ENCODE measurements around the gene ZNF215. TPM values are rescaled to one million over a fixed set of nuclear protein-coding genes. Genes with fewer than 3 reads are reported as not detected.
"Not testable (repeated sequence)": the region's sequence is repeated elsewhere in the genome, so short reads cannot be mapped to it uniquely, and the experiment has no call there.

The ZNF215 gene
- total RNA-seq, 1 donor, result 6.5 TPM

- no peak for DNase-seq (ENCODE audit: low read depth)
- H3K4me3 ChIP-seq (ENCODE audit: low read depth, low read length), result no peak overlapping the region
- TF ChIP-seq, protein P1, sequence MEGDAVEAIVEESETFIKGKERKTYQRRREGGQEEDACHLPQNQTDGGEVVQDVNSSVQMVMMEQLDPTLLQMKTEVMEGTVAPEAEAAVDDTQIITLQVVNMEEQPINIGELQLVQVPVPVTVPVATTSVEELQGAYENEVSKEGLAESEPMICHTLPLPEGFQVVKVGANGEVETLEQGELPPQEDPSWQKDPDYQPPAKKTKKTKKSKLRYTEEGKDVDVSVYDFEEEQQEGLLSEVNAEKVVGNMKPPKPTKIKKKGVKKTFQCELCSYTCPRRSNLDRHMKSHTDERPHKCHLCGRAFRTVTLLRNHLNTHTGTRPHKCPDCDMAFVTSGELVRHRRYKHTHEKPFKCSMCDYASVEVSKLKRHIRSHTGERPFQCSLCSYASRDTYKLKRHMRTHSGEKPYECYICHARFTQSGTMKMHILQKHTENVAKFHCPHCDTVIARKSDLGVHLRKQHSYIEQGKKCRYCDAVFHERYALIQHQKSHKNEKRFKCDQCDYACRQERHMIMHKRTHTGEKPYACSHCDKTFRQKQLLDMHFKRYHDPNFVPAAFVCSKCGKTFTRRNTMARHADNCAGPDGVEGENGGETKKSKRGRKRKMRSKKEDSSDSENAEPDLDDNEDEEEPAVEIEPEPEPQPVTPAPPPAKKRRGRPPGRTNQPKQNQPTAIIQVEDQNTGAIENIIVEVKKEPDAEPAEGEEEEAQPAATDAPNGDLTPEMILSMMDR (IDR thresholded peaks at IDR 0.05; ENCODE audit: insufficient read depth, low read depth, low read length), result no peak
These were observed 42.6 kb downstream of the ZNF215 start for GRCh38 chr11:6968816-6969215.

- DNase-seq (ENCODE audit: low read depth), result peak; percentile 22
- H3K4me3 ChIP-seq (ENCODE audit: low read depth, low read length), result not testable (repeated sequence)
These were observed 43.6 kb downstream of the ZNF215 start for GRCh38 chr11:6969854-6970253.

DNA sequence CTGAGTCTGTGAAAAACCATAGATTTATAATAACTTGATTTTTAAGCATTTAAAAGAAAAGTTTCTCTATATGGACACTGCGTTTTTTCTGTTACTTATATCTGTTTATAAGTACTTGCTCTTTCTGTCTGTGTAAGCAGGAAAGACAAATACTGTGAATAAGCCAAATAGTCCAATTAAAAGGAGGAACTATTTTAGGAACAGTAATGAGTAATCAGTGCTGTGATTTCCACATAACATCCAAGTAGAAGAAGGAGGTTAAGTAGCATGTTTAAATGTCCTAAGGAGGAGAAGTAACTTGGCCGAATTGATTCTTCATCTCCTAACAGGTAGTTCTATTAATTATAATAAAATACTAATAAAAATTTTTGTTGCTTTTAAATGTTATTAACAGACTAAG, 53.1 kb downstream of the ZNF215 start:
- no peak overlapping the region for H3K4me3 ChIP-seq (ENCODE audit: low read depth, low read length)
- peak; percentile 38 for DNase-seq (ENCODE audit: low read depth)
- TF ChIP-seq, protein P1 (IDR thresholded peaks at IDR 0.05; ENCODE audit: insufficient read depth, low read depth, low read length), result no peak

GRCh38 chr11:6986487-6986886, 60.3 kb downstream of the ZNF215 start:
- no peak for DNase-seq (ENCODE audit: low read depth)
- H3K4me3 ChIP-seq (ENCODE audit: low read depth, low read length), result no peak overlapping the region
- TF ChIP-seq, protein P1 (IDR thresholded peaks at IDR 0.05; ENCODE audit: insufficient read depth, low read depth, low read length), result no peak

DNA sequence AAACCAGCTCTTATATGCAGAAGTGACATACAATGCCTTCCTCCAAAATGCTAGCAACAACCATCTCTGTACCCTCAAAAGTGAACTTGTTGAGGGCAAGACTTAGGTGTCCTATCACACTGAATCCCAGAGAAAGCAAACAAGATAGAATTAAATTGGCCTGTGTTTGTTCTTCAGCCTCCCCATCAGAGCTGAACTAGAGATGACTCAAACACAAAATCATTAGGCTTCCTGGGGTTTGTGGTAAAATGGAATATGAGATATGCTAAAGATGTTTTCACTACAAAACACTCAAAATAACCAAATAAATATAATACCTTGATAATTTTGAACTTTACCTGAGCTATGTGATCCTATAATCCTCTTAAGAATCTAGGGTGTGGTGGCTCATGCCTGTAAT, 62.3 kb downstream of the ZNF215 start:
- H3K4me3 ChIP-seq (ENCODE audit: low read depth, low read length), result no peak overlapping the region
- no peak for DNase-seq (ENCODE audit: low read depth)
- TF ChIP-seq, protein P1 (IDR thresholded peaks at IDR 0.05; ENCODE audit: insufficient read depth, low read depth, low read length), result no peak

- DNase-seq (ENCODE audit: low read depth), result no peak
- TF ChIP-seq, protein P1 (IDR thresholded peaks at IDR 0.05; ENCODE audit: insufficient read depth, low read depth, low read length), result no peak
- H3K4me3 ChIP-seq (ENCODE audit: low read depth, low read length), result no peak overlapping the region
These were observed 65.0 kb downstream of the ZNF215 start for GRCh38 chr11:6991227-6991626.

GRCh38 chr11:6992026-6992425, 65.8 kb downstream of the ZNF215 start:
- no peak overlapping the region for H3K4me3 ChIP-seq (ENCODE audit: low read depth, low read length)
- peak; percentile 23 for DNase-seq (ENCODE audit: low read depth)
- TF ChIP-seq, protein P1 (IDR thresholded peaks at IDR 0.05; ENCODE audit: insufficient read depth, low read depth, low read length), result no peak

Measured in fibroblast of villous mesenchyme (primary cell).